HG03175 (cell line): ENCODE measurements around the gene CLEC20A.

Source experiments
- ATAC-seq: cut with Tn5 transposase; IDR thresholded peaks from one replicate; pipeline ENCODE4 v1.9.1; 2021; ENCODE audit warnings: mild to moderate bottlenecking, moderate library complexity; ENCODE audit not compliant: unreplicated experiment

The CLEC20A gene

DNA sequence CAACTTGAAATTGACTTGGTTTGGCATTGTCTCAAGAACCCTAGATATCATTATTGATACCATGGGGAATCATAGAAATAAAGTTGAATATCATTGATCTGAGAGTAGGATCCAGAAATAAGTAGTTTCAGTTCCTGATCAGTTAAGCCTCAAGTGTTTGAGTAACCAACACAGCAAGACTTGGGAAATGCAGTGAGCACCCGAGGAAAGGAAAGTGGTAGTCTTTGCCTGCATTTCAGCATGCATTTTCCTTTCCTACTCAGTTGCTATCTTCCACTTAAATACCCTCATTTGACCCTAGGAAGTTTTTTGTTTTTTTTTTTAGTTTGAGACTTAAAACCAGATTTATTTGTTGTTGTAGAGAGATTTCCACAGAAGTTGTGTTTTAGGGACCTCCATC is 18.9 kb downstream of the CLEC20A start:
- ATAC-seq, result no peak

GRCh38 chr1:178477373-178477772 is 19.4 kb downstream of the CLEC20A start:
- no peak for ATAC-seq

GRCh38 chr1:178472531-178472930 is 24.2 kb downstream of the CLEC20A start:
- no peak for ATAC-seq

DNA sequence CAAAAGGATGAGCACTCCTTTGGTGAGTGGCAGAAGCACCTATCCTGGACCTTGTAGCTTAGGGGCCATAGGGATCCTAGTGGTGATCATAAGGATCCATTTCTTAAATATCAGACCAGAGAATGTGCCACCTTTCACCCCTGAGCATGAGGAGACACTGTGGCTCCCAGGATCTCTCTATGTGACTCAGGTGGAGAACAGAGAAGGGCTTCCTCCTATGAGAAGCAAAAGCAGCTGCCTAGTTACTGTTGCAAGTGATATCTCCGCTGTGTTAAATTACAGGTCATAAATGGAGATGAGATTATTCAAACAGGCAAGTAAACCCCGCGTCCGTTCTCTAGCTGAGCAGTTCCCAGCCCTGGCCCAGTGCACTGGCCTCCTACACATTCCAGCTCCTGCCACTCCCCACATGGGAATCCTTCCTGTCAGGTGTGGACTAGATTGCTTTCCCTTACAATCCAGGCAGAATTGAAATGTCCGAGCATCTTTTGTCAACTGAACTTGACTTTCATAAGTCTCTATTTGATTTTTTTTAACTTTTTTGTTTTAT is 26.3 kb downstream of the CLEC20A start:
- ATAC-seq, result no peak

DNA sequence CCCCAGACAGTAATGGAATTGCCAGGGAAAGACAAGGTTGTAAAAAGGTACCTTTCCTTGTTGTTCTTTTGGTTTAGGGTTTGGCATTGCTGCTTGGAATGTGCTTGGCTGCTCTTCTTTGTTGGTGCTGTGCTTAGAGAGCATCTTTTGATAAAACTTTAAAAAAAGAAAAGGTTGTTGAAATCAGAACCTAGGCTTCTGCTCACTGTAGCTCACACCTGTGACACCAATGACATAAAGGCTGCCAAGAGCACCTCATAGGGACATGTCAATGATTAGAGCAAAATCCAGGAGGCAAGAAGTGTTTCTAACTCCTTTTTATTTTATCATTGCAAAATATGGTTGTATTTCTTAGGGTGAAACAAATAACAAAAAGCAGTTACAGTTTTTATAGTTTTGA is 28.9 kb downstream of the CLEC20A start:
- no peak for ATAC-seq

- ATAC-seq, result no peak
These were observed 31.8 kb downstream of the CLEC20A start for GRCh38 chr1:178465011-178465410.

GRCh38 chr1:178464566-178464965 is 32.2 kb downstream of the CLEC20A start:
- ATAC-seq, result no peak

- ATAC-seq, result no peak
These were observed 32.6 kb downstream of the CLEC20A start for GRCh38 chr1:178464141-178464540.

DNA sequence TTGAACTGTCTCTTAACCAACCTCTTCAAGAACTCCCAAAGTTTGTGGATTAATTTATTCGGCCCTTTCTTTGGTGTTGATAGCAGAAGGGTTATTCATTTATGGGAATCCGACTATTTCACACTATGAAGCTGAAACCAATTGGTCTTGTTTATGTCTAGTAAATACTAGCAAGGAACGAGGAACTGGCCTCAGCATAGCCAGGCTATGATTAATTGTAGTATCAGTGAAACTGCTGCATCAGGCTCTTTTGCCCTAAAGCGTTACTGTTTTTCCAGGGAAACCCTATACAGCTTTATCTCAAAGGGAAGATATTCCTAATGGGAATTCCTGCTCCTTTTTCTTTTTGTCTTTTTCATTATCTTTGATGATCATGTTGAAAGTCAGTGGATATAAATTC is 35.1 kb downstream of the CLEC20A start:
- no peak for ATAC-seq

DNA sequence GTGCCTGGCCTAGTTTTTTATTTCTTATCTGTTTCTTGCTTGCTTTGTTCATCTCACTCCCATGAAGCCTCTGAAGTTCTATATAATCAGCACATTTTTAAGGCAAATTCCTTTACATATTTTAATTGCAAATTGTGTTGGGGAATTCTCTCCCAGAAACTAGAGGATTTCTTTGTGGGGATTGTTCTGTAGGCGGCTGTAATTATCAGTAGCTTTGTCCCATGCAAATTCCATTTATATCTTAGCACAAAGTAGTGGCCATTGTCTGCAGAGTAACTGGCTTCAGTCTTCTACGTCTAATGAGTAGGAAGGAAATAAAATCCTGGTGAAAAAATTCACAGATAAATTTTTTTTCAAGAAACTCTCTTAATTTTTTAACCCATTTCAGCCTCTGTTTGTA is 35.7 kb downstream of the CLEC20A start:
- no peak for ATAC-seq

DNA sequence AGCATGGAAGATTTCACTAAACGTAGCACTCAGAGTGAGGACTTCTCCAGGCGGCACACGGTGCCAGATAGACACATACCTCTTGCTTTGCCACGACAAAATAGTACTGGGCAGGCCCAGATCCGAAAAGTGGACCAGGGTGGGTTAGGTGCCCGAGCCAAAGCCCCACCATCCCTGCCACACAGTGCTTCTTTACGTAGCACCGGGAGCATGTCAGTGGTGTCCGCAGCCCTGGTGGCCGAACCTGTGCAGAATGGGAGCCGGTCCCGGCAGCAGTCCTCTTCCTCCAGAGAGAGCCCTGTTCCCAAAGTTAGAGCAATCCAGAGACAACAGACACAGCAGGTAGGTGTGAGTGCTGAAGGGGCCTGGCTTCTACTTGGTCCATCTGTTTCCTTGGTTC is 38.6 kb downstream of the CLEC20A start:
- no peak for ATAC-seq

DNA sequence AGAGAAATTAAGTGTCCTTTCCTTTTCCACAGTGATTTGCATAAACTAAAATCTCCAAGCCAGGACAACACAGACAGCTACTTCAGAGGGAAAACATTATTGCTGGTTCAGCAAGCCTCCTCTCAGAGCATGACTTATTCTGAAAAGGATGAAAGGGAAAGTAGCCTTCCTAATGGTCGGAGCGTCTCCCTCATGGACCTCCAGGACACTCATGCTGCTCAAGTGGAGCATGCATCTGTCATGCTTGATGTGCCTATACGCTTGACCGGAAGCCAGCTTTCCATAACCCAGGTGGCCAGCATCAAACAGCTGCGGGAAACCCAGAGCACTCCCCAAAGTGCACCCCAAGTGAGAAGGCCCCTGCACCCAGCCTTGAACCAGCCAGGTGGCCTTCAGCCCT is 39.1 kb downstream of the CLEC20A start:
- no peak for ATAC-seq

DNA sequence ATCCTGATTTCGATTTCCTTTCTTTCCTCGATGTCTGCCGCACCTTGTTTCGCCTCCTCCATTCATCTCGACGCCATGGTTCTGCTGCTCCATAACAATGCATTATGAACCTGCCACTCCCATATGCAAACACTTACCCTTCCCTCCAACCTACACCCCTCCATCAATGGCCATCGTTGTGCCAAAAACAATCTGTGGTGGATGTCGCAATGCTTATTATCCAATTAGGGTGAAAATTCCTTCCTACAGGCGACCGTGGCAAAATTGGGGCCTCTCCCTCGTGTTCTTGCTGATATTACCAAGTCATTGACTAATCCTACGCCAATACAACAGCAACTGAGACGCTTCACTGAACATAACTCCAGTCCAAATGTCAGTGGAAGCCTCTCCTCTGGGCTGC is 40.3 kb downstream of the CLEC20A start:
- no peak for ATAC-seq

DNA sequence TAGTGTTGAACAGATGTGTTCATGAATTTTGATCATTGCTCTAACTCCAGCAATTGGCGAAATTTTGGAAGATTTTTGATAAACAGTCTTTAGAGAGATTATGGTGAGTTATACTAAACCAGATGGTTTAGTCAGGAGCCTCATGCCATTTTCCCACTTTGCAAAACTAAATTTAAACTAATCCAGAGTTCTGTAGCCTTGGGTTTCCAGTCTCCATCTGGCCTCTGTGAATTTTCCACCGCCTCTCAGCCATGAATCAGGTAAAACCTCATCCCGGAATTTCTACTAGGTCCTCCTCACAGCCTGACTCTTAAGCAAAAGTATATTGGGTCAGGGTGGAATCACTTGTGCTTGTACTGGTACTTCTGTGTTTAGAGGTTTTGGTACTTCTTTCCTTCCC is 44.8 kb downstream of the CLEC20A start:
- no peak for ATAC-seq

GRCh38 chr1:178451529-178451928 is 45.2 kb downstream of the CLEC20A start:
- no peak for ATAC-seq

GRCh38 chr1:178450871-178451270 is 45.9 kb downstream of the CLEC20A start:
- no peak for ATAC-seq

GRCh38 chr1:178442925-178443324 is 53.8 kb downstream of the CLEC20A start:
- no peak for ATAC-seq

DNA sequence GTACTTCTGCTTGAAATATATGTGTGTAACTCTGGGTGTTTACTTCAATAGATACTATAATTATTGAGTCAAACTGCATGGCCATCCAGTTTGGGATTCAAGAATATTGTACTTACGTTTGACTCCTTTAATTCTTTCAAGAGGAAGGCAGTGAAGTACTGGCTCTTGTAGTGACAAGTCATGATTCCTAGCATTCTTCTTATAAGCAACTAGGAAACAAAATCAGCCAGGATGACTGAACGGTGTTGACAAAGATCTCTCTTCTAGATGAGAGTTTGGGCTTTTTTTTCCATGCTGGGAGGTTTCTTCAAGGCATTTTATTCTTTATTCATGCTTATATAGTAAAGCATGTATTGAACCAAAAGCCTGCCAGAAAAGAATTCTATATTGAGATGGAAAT is 58.3 kb downstream of the CLEC20A start:
- ATAC-seq, result no peak

DNA sequence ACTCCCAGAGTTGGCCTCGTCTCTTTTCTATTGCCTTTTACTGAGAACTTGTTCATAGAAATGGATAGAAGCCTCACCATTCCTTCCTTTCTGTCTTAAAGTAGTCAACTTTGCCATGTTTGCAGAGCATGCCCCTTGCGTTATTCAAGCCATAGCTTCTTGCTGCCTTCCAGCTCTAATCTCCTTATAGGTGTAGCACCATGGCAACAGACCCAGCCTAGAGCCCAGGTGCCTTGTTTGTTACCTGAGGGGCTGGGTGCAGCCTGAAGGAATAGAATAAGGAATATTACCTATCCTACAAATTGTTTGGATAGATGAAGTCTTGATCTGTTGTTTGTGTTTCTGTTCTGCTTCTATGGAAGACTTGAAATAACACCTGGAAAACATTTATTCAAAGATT is 59.9 kb downstream of the CLEC20A start:
- ATAC-seq, result no peak

DNA sequence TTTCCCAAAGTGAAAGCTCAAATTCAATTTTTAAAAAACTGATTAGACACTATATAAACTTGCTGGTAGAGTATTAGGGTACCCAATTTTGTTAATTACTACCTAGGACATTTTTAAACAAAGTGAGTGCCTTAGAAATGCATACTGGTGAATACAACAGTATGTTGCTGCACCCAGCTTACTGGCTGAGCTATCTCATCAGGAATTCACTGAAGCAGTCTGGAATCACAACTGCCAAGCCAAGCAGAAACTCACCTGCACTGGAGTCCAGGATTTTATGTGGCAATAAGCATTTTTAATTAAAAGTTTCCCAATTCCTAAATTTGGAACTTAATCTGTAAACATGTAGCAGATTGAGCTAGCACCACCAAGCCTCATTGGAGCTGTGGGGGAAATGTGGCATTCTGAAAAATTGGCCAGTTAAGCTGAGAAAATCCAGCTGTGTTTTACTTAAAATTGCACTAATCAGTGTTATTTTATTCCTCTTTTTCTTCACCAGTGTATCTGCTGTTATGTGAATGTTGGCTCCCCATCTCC is 61.8 kb downstream of the CLEC20A start:
- ATAC-seq, result no peak

- no peak for ATAC-seq
These were observed 62.4 kb downstream of the CLEC20A start for GRCh38 chr1:178434360-178434759.
